Measurements from ENCODE around the gene BMP7. TPM values are rescaled to one million over a fixed set of nuclear protein-coding genes. Genes with fewer than 3 reads are reported as not detected.
"Not testable (repeated sequence)": the region's sequence is repeated elsewhere in the genome, so short reads cannot be mapped to it uniquely, and the experiment has no call there.

The BMP7 gene
- total and polyA plus RNA-seq, 12 donors, result 0.74 to 6.7 (median 2.2) TPM; not detected in 3

- peak in 1 of 7 donors; percentile 57 for DNase-seq
- Histone ChIP-seq H3K4me3 (no peak overlapping the region), H3K27me3 (no peaks in the 10 kb centered on the region), H3K4me1 (replicated peaks in 1 of 2) (no peaks in the 10 kb centered on the region), H3K9me3 (replicated peaks in 1 of 3) (no peaks in the 10 kb centered on the region), H3K36me3 (replicated peaks in 1 of 2) (no peaks in the 10 kb centered on the region), H3K27ac (no peak overlapping the region)
- intact Hi-C loops (cut with DNase I), result no loop called here
- 81 to 85% (median 83%) methylated on average over 13 to 17 of the region's 17 CpGs for whole genome bisulfite sequencing, 4 donors
- TF ChIP-seq CTCF (IDR thresholded peaks at IDR 0.05), result no peak
- TF ChIP-seq POLR2A (IDR thresholded peaks at IDR 0.05), result no peak
Measured at GRCh38 chr20:57243480-57244220, 22.8 kb downstream of the BMP7 start.

- H3K27ac ChIP-seq, result no peak overlapping the region
- no peak for TF ChIP-seq POLR2A (IDR thresholded peaks at IDR 0.05)
- no peak for TF ChIP-seq CTCF (IDR thresholded peaks at IDR 0.05)
- DNase-seq, result no peak
- no peaks in the 10 kb centered on the region for H3K36me3 ChIP-seq (replicated peaks in 1 of 2)
- intact Hi-C loops (cut with DNase I), result no loop called here
- WGBS, 4 donors, result 72 to 88% (median 80%) methylated on average over 4 of the region's 4 CpGs
- H3K4me3 ChIP-seq, result no peak overlapping the region
- no peaks in the 10 kb centered on the region for H3K27me3 ChIP-seq
- H3K9me3 ChIP-seq (replicated peaks in 1 of 3), result no peaks in the 10 kb centered on the region
- H3K4me1 ChIP-seq (replicated peaks in 1 of 2), result no peaks in the 10 kb centered on the region
Measured at GRCh38 chr20:57242414-57242813, 24.0 kb downstream of the BMP7 start.

GRCh38 chr20:57241363-57241991 is 25.0 kb downstream of the BMP7 start:
- intact Hi-C loops (cut with DNase I), result no loop called here
- Histone ChIP-seq H3K4me3 (no peak overlapping the region), H3K9me3 (replicated peaks in 1 of 3) (no peaks in the 10 kb centered on the region), H3K27ac (no peak overlapping the region), H3K4me1 (replicated peaks in 1 of 2) (no peaks in the 10 kb centered on the region), H3K27me3 (no peaks in the 10 kb centered on the region), H3K36me3 (replicated peaks in 1 of 2) (no peaks in the 10 kb centered on the region)
- TF ChIP-seq CTCF (IDR thresholded peaks at IDR 0.05) (no peak), POLR2A (IDR thresholded peaks at IDR 0.05) (no peak)
- 58 to 65% (median 64%) methylated on average over 6 of the region's 6 CpGs for WGBS, 4 donors
- no peak for DNase-seq

DNA sequence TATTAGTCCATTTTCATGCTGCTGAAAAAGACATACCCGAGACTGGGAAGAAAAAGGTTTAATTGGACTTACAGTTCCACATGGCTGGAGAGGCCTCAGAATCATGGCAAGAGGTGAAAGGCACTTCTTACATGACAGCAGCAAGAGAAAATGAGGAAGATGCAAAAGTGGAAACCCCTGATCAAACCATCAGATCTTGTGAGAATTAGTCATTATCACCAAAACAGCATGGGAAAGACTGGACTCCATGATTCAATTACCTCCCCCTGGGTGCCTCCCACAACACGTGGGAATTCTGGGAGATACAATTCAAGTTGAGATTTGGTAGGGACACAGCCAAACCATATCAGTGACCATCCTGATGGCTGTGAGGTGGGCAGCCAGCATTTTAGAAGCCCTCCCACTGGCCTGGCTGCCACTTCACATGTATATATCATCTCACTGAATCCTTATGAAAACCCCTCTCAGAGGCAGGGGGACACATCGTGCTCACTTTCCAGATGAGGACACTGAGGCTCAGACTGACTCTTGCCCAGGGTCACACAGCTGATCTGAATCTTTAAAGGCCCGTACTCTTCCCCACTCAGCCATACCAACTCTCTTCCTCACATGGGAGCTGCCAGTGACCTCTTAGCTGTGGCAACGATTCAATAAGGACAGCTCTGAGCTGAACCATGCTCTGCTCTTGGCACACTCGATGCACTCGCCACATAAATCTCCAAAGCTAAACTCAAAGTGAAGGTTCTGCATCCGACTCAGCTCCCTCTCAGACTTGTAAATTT is 25.7 kb downstream of the BMP7 start:
- H3K4me1 ChIP-seq (replicated peaks in 1 of 2), result no peaks in the 10 kb centered on the region
- peak in 3 of 7 donors; percentile 22 to 27 (median 26) for DNase-seq
- 38 to 49% (median 45%) methylated on average over 6 to 8 of the region's 8 CpGs for WGBS, 4 donors
- intact Hi-C loops (cut with DNase I), result no loop called here
- no peaks in the 10 kb centered on the region for H3K27me3 ChIP-seq
- H3K9me3 ChIP-seq (replicated peaks in 1 of 3), result no peaks in the 10 kb centered on the region
- no peak for TF ChIP-seq POLR2A (IDR thresholded peaks at IDR 0.05)
- no peak for TF ChIP-seq CTCF (IDR thresholded peaks at IDR 0.05)
- H3K4me3 ChIP-seq, result no peak overlapping the region
- H3K36me3 ChIP-seq (replicated peaks in 1 of 2), result no peaks in the 10 kb centered on the region
- no peak overlapping the region for H3K27ac ChIP-seq

DNA sequence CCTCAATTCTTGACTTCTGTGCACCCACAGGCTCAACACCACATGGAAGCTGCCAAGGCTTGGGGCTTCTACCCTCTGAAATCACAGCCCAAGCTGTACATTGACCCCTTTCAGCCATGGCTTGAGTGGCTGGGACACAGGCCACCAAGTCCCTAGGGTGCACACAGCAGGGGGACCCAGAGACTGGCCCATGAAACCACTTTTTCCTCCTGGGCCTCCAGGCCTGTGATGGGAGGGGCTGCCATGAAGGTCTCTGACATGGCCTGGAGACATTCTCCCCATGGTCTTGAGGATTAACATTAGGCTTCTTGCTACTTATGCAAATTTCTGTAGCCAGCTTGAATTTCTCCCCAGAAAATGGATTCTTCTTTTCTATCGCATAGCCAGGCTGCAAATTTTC is 26.7 kb downstream of the BMP7 start:
- H3K4me3 ChIP-seq; DNase-seq; H3K9me3 ChIP-seq (replicated peaks in 1 of 3); H3K27me3 ChIP-seq; intact Hi-C loops (cut with DNase I); H3K4me1 ChIP-seq (replicated peaks in 1 of 2); H3K27ac ChIP-seq; H3K36me3 ChIP-seq (replicated peaks in 1 of 2): not testable (repeated sequence)
- 93 to 100% (median 95%) methylated on average over 1 of the region's 1 CpG for WGBS, 4 donors

GRCh38 chr20:57239324-57239723 is 27.1 kb downstream of the BMP7 start:
- H3K4me3 ChIP-seq; H3K4me1 ChIP-seq (replicated peaks in 1 of 2); H3K27ac ChIP-seq; DNase-seq; H3K9me3 ChIP-seq (replicated peaks in 1 of 3); intact Hi-C loops (cut with DNase I); H3K27me3 ChIP-seq; H3K36me3 ChIP-seq (replicated peaks in 1 of 2): not testable (repeated sequence)
- WGBS, 4 donors, result 47 to 69% (median 59%) methylated on average over 3 to 4 of the region's 4 CpGs

Measured in adrenal gland (tissue), 12 donors.